Spleen (tissue), 11 donors: ENCODE data around the gene DOK5. TPM values are rescaled to one million over a fixed set of nuclear protein-coding genes. Genes with fewer than 3 reads are reported as not detected.

ENCODE experiments used
- DNase-seq: peaks from one replicate; pipeline ENCODE4 v3.0.0-alpha.2; 2020
- H3K27ac ChIP-seq, 8 donors: fragments of 200-600 bp; sonication (generic) in 7 of 8; 1 replicate in 4 of 8; 2 replicates in 4 of 8; pipeline versions ENCODE4 v1.5.0 to v1.8.0; 2016 to 2021; ENCODE audit warnings: inconsistent platforms in 4 of 8, mild to moderate bottlenecking in 4 of 8, moderate library complexity in 1 of 8
- H3K27me3 ChIP-seq, 7 donors: fragments of 200-600 bp; sonication (generic) in 6 of 7; replicated peaks in 1 of 7; 1 replicate in 4 of 7; 2 replicates in 3 of 7; pipeline versions ENCODE4 v1.5.0 to v1.8.0; 2016 to 2021; ENCODE audit warnings: inconsistent platforms in 3 of 7, mild to moderate bottlenecking in 1 of 7
- H3K36me3 ChIP-seq, 6 donors: fragments of 200-600 bp; sonication (generic) in 5 of 6; 1 replicate in 4 of 6; 2 replicates in 2 of 6; pipeline versions ENCODE4 v1.5.0 to v1.8.0; 2016 to 2021; ENCODE audit warnings: inconsistent platforms in 2 of 6
- H3K4me1 ChIP-seq, 6 donors: fragments of 200-600 bp; sonication (generic) in 5 of 6; 1 replicate in 3 of 6; 2 replicates in 3 of 6; pipeline versions ENCODE4 v1.5.0 to v1.8.0; 2016 to 2021; ENCODE audit warnings: inconsistent platforms in 3 of 6
- H3K4me3 ChIP-seq, 8 donors: fragments of 200-600 bp; sonication (generic) in 7 of 8; 1 replicate in 4 of 8; 2 replicates in 4 of 8; pipeline versions ENCODE4 v1.5.0 to v1.8.0; 2016 to 2021; ENCODE audit warnings: inconsistent platforms in 4 of 8, mild to moderate bottlenecking in 4 of 8, moderate library complexity in 2 of 8
- H3K9me3 ChIP-seq, 8 donors: fragments of 200-600 bp; sonication (generic) in 7 of 8; 1 replicate in 4 of 8; 2 replicates in 4 of 8; pipeline versions ENCODE4 v1.5.0 to v1.8.0; 2016 to 2021; ENCODE audit warnings: inconsistent platforms in 4 of 8
- CTCF ChIP-seq, 11 experiments: fragments of 200-600 bp in 7 of 11; fragments of 450-650 bp in 4 of 11; sonication (generic) in 4 of 11; IDR thresholded peaks in 8 of 11; conservative IDR thresholded peaks in 3 of 11; 1 replicate in 7 of 11; 2 replicates in 4 of 11; pipeline versions ENCODE4 v1.4.0 to v1.8.0; 2016 to 2021; ENCODE audit warnings: antibody characterized with exemption in 11 of 11, inconsistent platforms in 4 of 11, mild to moderate bottlenecking in 1 of 11
- POLR2A ChIP-seq, 3 donors: fragments of 450-650 bp; IDR thresholded peaks; one replicate each; pipeline ENCODE4 v1.5.1; 2017; ENCODE audit warnings: antibody characterized with exemption in 3 of 3, mild to moderate bottlenecking in 1 of 3
- POLR2AphosphoS5 ChIP-seq, 3 donors: sonication (generic); formaldehyde crosslinking; IDR thresholded peaks; one replicate each; pipeline ENCODE4 v1.5.1; 2017; ENCODE audit warnings: antibody characterized with exemption in 3 of 3
- WGBS, 5 donors: extraction: QIAGEN DNeasy Blood & Tissue Kit in 3 of 5; methylation state at CpG; one replicate each; pipeline versions ENCODE4 v1.1.5 to v1.1.7; 2013 to 2018; 5-methylcytosine and 5-hydroxymethylcytosine counted together
- intact Hi-C: fragments of 100-400 bp; cut with DNase I; formaldehyde crosslinking; loops from one replicate; pipeline ENCODE4 v1.15.0; 2023; ENCODE audit warnings: low total_unique reads
- polyA plus RNA-seq, 3 donors: library from polyadenylated mRNA; stranded (reverse); fragments of 200-250 nt; gene quantifications; one replicate each; pipeline ENCODE4 v1.2.1, GENCODE V29; 2013
- total RNA-seq, 7 donors: library from RNA; depleted of rRNA in 3 of 7; stranded (reverse); fragments of >200 nt in 3 of 7; fragmentation: NEBNext Ultra II Directional in 4 of 7; extraction: Animal tissue kit (Norgen Biotek cat#: 25700) in 4 of 7; gene quantifications; one replicate each; pipeline versions ENCODE4 v1.1.0 to v1.2.1, GENCODE V29; 2016 to 2021
- donor health status: healthy with polysubstance abuse.
- donor health status: DM: no; HTN: no; CAD: no; lungs with moderate emphysema.
- donor health status: DM: no; HTN: no; CAD: no.
- donor health status: Bipolar disorder and iron deficiency.
- donor health status: healthy.
- donor health status: DM: no; HTN: no; CAD: no.
- donor health status: DM: yes; HTN: yes; CAD: no.

The DOK5 gene
- total and polyA plus RNA-seq, 10 donors = 0.17 to 0.73 (median 0.53) TPM; not detected in 3

GRCh38 chr20:54438166-54438565 lies 37.2 kb upstream of the DOK5 start:
- WGBS, 5 donors = 82 to 92% (median 84%) methylated on average over 5 of the region's 5 CpGs
- TF ChIP-seq POLR2A (IDR thresholded peaks at IDR 0.05) (no peak), CTCF (IDR thresholded peaks at IDR 0.05 in 8 of 11, conservative IDR thresholded peaks at IDR 0.05 in 3 of 11) (no peak), POLR2AphosphoS5 (IDR thresholded peaks at IDR 0.05) (no peak)
- peaks cover 0 to 6% (median 0%) of the 10 kb centered on the region in 8 donors for H3K9me3 ChIP-seq
- no peak for DNase-seq
- no peak overlapping the region for H3K4me3 ChIP-seq
- H3K27ac ChIP-seq = no peak overlapping the region
- H3K36me3 ChIP-seq = no peaks in the 10 kb centered on the region
- intact Hi-C loops = no loop called here
- no peaks in the 10 kb centered on the region for H3K27me3 ChIP-seq
- H3K4me1 ChIP-seq = no peaks in the 10 kb centered on the region

- Histone ChIP-seq H3K9me3 (peaks cover 0 to 20% (median 2%) of the 10 kb centered on the region in 8 donors), H3K4me3 (no peak overlapping the region), H3K27ac (no peak overlapping the region), H3K27me3 (peaks cover 0 to 9% (median 0%) of the 10 kb centered on the region in 7 donors), H3K4me1 (no peaks in the 10 kb centered on the region), H3K36me3 (no peaks in the 10 kb centered on the region)
- intact Hi-C loops = no loop called here
- 71 to 79% (median 72%) methylated on average over 5 of the region's 5 CpGs for WGBS, 5 donors
- DNase-seq = no peak
- TF ChIP-seq POLR2AphosphoS5 (IDR thresholded peaks at IDR 0.05) = no peak
- TF ChIP-seq POLR2A (IDR thresholded peaks at IDR 0.05) = no peak
- no peak for TF ChIP-seq CTCF (IDR thresholded peaks at IDR 0.05 in 8 of 11, conservative IDR thresholded peaks at IDR 0.05 in 3 of 11)
Observed at GRCh38 chr20:54450207-54450606, 25.2 kb upstream of the DOK5 start.

- no peaks in the 10 kb centered on the region for H3K4me1 ChIP-seq
- no peak overlapping the region for H3K27ac ChIP-seq
- intact Hi-C loops = no loop called here
- H3K4me3 ChIP-seq = no peak overlapping the region
- DNase-seq = no peak
- peaks cover 0 to 3% (median 0%) of the 10 kb centered on the region in 7 donors for H3K27me3 ChIP-seq
- peaks cover 0 to 20% (median 2%) of the 10 kb centered on the region in 8 donors for H3K9me3 ChIP-seq
- no peaks in the 10 kb centered on the region for H3K36me3 ChIP-seq
- 82 to 95% (median 91%) methylated on average over 9 of the region's 9 CpGs for WGBS, 5 donors
- TF ChIP-seq CTCF (IDR thresholded peaks at IDR 0.05 in 8 of 11, conservative IDR thresholded peaks at IDR 0.05 in 3 of 11) (no peak), POLR2AphosphoS5 (IDR thresholded peaks at IDR 0.05) (no peak), POLR2A (IDR thresholded peaks at IDR 0.05) (no peak)
Observed at GRCh38 chr20:54451171-54451570, 24.2 kb upstream of the DOK5 start.

- H3K9me3 ChIP-seq = peaks cover 0 to 20% (median 2%) of the 10 kb centered on the region in 8 donors
- no peak overlapping the region for H3K4me3 ChIP-seq
- DNase-seq = no peak
- no peak for TF ChIP-seq POLR2A (IDR thresholded peaks at IDR 0.05)
- no peak for TF ChIP-seq CTCF (IDR thresholded peaks at IDR 0.05 in 8 of 11, conservative IDR thresholded peaks at IDR 0.05 in 3 of 11)
- no peak for TF ChIP-seq POLR2AphosphoS5 (IDR thresholded peaks at IDR 0.05)
- 87 to 92% (median 91%) methylated on average over 12 of the region's 12 CpGs for WGBS, 5 donors
- H3K27me3 ChIP-seq = no peaks in the 10 kb centered on the region
- H3K36me3 ChIP-seq = no peaks in the 10 kb centered on the region
- intact Hi-C loops = no loop called here
- H3K27ac ChIP-seq = no peak overlapping the region
- no peaks in the 10 kb centered on the region for H3K4me1 ChIP-seq
Observed at GRCh38 chr20:54452277-54452676, 23.1 kb upstream of the DOK5 start.
